Neural cell (in vitro differentiated cells): Measurements from ENCODE around the gene LRRC73. TPM values are rescaled to one million over a fixed set of nuclear protein-coding genes. Genes with fewer than 3 reads are reported as not detected.

Experiments used
- H2AFZ ChIP-seq: fragments of 200-600, 300-800 bp; sonication (generic), shearing (Covaris generic); 2 replicates; pipeline ENCODE4 v1.6.0; 2014; ENCODE audit warnings: low read depth, mild to moderate bottlenecking, antibody characterized with exemption, low read length, moderate library complexity
- H3F3A ChIP-seq: fragments of 200-600 bp; shearing (Covaris generic); 2 replicates; pipeline ENCODE4 v1.6.1; 2016; ENCODE audit warnings: mild to moderate bottlenecking, moderate library complexity, mixed read lengths, antibody characterized with exemption, low read length; ENCODE audit not compliant: insufficient read depth, poor library complexity, severe bottlenecking
- H3K27ac ChIP-seq: fragments of 200-600, 300-800 bp; sonication (generic), shearing (Covaris generic); 2 replicates; pipeline ENCODE4 v1.5.1; 2014; ENCODE audit warnings: mild to moderate bottlenecking, low read length, moderate library complexity
- H3K27me3 ChIP-seq: fragments of 300-800, 200-600 bp; sonication (generic), shearing (Covaris generic); 2 replicates; pipeline ENCODE4 v1.6.0; 2014; ENCODE audit warnings: mild to moderate bottlenecking, low read depth, low read length, moderate library complexity; ENCODE audit not compliant: insufficient read depth
- H3K36me3 ChIP-seq: fragments of 300-800, 200-600 bp; sonication (generic), shearing (Covaris generic); 2 replicates; pipeline ENCODE4 v1.5.1; 2014; ENCODE audit warnings: mild to moderate bottlenecking, antibody characterized with exemption, low read length, moderate library complexity; ENCODE audit not compliant: insufficient read depth
- H3K4me2 ChIP-seq: fragments of 300-800, 200-600 bp; sonication (generic), shearing (Covaris generic); 2 replicates; pipeline ENCODE4 v1.6.0; 2014; ENCODE audit warnings: mild to moderate bottlenecking, low read length
- H3K4me3 ChIP-seq: fragments of 300-800, 200-600 bp; sonication (generic), shearing (Covaris generic); 2 replicates; pipeline ENCODE4 v1.5.1; 2014; ENCODE audit warnings: mild to moderate bottlenecking, low read length, moderate library complexity
- H3K79me2 ChIP-seq: fragments of 200-600 bp; shearing (Covaris generic); replicated peaks from 2 replicates; pipeline ENCODE4 v1.6.0; 2014; ENCODE audit warnings: mild to moderate bottlenecking, low read length, moderate library complexity; ENCODE audit not compliant: insufficient read depth
- H3K9ac ChIP-seq: fragments of 300-800, 200-600 bp; sonication (generic), shearing (Covaris generic); 2 replicates; pipeline ENCODE4 v1.6.1; 2016; ENCODE audit warnings: mild to moderate bottlenecking, low read length, mixed read lengths
- H3K9me2 ChIP-seq: fragments of 200-600 bp; shearing (Covaris generic); 2 replicates; pipeline ENCODE4 v1.6.1; 2016; ENCODE audit warnings: mild to moderate bottlenecking, low read length, mixed read lengths; ENCODE audit not compliant: insufficient read depth
- H3K9me3 ChIP-seq: fragments of 200-600, 300-800 bp; sonication (generic), shearing (Covaris generic); 2 replicates; pipeline ENCODE4 v1.6.1; 2016; ENCODE audit warnings: mild to moderate bottlenecking, mixed run types, low read length, moderate library complexity, mixed read lengths
- H4K20me1 ChIP-seq: fragments of 200-600 bp; shearing (Covaris generic); 2 replicates; pipeline ENCODE4 v1.6.1; 2016; ENCODE audit warnings: mild to moderate bottlenecking, mixed run types; ENCODE audit not compliant: insufficient read depth
- EP300 ChIP-seq: fragments of 450-650 bp; conservative IDR thresholded peaks from 2 replicates; pipeline ENCODE4 v1.6.1; 2014; ENCODE audit warnings: antibody characterized with exemption, mild to moderate bottlenecking, moderate library complexity; ENCODE audit not compliant: poor library complexity, severe bottlenecking
- EZH2 ChIP-seq: fragments of 200-600, 300-800 bp; shearing (Covaris generic), sonication (generic); IDR thresholded peaks from 2 replicates; pipeline ENCODE4 v1.6.1; 2014; ENCODE audit warnings: antibody characterized with exemption, low read length, borderline replicate concordance, mild to moderate bottlenecking; ENCODE audit not compliant: insufficient read depth, poor library complexity, severe bottlenecking
- MXI1 ChIP-seq: fragments of 450-650 bp; conservative IDR thresholded peaks from 2 replicates; pipeline ENCODE4 v1.6.1; 2014; ENCODE audit warnings: antibody characterized with exemption, mild to moderate bottlenecking; ENCODE audit not compliant: poor library complexity, severe bottlenecking
- POLR2AphosphoS5 ChIP-seq: IDR thresholded peaks from 2 replicates; pipeline ENCODE4 v1.6.1; 2012
- RAD21 ChIP-seq: fragments of 450-650 bp; conservative IDR thresholded peaks from 2 replicates; pipeline ENCODE4 v1.6.1; 2014; ENCODE audit warnings: antibody characterized with exemption, mild to moderate bottlenecking, moderate library complexity
- SMC3 ChIP-seq: fragments of 450-650 bp; conservative IDR thresholded peaks from 2 replicates; pipeline ENCODE4 v1.6.1; 2014; ENCODE audit warnings: antibody characterized with exemption, mild to moderate bottlenecking, moderate library complexity; ENCODE audit not compliant: poor library complexity
- TAF1 ChIP-seq: IDR thresholded peaks from 2 replicates; pipeline ENCODE4 v1.6.1; 2012; ENCODE audit warnings: low read depth
- polyA plus RNA-seq: library from polyadenylated mRNA; depleted of rRNA; stranded (reverse); fragments of >200 nt; gene quantifications from 2 replicates; pipeline ENCODE4 v1.2.3, GENCODE V29; 2014
- TF ChIP-seq, protein P1 (sequence below): fragments of 450-650 bp; IDR thresholded peaks from 2 replicates; pipeline ENCODE4 v1.5.1; 2014; ENCODE audit warnings: antibody characterized with exemption, mild to moderate bottlenecking, moderate library complexity; ENCODE audit not compliant: poor library complexity, severe bottlenecking
- TF ChIP-seq, protein P2 (sequence below): IDR thresholded peaks from 2 replicates; pipeline ENCODE4 v1.6.1; 2012; ENCODE audit warnings: borderline replicate concordance

The LRRC73 gene
- polyA plus RNA-seq, 1 donor from 2014 or later, result 4.7 TPM

DNA sequence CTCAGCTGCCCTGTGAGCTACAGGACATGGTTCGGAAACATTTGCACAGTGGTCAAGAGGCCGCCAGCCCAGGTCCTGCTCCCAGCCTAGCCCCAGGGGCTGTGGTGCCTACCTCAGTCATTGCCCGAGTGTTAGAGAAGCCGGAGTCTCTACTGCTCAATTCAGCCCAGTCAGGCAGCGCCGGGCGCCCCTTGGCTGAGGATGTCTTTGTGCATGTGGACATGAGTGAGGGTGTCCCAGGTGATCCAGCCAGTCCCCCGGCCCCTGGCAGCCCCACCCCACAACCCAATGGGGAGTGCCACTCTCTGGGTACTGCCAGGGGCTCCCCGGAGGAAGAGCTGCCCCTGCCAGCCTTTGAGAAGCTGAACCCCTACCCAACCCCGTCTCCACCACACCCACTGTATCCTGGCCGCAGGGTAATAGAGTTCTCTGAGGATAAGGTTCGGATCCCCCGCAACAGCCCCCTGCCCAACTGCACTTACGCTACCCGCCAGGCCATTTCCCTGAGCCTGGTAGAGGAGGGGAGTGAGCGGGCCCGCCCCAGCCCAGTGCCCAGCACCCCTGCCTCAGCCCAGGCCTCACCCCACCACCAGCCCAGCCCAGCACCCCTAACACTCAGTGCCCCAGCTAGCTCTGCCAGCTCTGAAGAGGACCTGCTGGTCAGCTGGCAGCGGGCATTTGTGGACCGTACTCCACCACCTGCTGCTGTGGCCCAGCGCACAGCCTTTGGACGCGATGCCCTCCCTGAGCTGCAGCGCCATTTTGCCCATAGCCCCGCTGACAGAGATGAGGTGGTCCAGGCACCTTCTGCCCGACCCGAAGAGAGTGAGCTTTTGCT, 5.2 kb downstream of the LRRC73 start:
- Histone ChIP-seq H3K27me3 (no peaks in the 10 kb centered on the region), H3K36me3 (no peaks in the 10 kb centered on the region), H3K4me3 (no peak overlapping the region), H3K4me2 (no peak overlapping the region), H3K9me2 (no peaks in the 10 kb centered on the region), H3K9me3 (no peaks in the 10 kb centered on the region), H3K79me2 (no peaks in the 10 kb centered on the region), H3F3A (no peaks in the 10 kb centered on the region), H4K20me1 (no peaks in the 10 kb centered on the region), H3K27ac (no peak overlapping the region), H3K9ac (no peak overlapping the region), H2AFZ (no peak overlapping the region)
- TF ChIP-seq, protein P1, sequence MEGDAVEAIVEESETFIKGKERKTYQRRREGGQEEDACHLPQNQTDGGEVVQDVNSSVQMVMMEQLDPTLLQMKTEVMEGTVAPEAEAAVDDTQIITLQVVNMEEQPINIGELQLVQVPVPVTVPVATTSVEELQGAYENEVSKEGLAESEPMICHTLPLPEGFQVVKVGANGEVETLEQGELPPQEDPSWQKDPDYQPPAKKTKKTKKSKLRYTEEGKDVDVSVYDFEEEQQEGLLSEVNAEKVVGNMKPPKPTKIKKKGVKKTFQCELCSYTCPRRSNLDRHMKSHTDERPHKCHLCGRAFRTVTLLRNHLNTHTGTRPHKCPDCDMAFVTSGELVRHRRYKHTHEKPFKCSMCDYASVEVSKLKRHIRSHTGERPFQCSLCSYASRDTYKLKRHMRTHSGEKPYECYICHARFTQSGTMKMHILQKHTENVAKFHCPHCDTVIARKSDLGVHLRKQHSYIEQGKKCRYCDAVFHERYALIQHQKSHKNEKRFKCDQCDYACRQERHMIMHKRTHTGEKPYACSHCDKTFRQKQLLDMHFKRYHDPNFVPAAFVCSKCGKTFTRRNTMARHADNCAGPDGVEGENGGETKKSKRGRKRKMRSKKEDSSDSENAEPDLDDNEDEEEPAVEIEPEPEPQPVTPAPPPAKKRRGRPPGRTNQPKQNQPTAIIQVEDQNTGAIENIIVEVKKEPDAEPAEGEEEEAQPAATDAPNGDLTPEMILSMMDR, result no peak
- TF ChIP-seq MXI1 (no peak), TAF1 (no peak), POLR2AphosphoS5 (no peak), EZH2 (no peak), SMC3 (no peak), RAD21 (no peak), EP300 (no peak)
- TF ChIP-seq, protein P2, sequence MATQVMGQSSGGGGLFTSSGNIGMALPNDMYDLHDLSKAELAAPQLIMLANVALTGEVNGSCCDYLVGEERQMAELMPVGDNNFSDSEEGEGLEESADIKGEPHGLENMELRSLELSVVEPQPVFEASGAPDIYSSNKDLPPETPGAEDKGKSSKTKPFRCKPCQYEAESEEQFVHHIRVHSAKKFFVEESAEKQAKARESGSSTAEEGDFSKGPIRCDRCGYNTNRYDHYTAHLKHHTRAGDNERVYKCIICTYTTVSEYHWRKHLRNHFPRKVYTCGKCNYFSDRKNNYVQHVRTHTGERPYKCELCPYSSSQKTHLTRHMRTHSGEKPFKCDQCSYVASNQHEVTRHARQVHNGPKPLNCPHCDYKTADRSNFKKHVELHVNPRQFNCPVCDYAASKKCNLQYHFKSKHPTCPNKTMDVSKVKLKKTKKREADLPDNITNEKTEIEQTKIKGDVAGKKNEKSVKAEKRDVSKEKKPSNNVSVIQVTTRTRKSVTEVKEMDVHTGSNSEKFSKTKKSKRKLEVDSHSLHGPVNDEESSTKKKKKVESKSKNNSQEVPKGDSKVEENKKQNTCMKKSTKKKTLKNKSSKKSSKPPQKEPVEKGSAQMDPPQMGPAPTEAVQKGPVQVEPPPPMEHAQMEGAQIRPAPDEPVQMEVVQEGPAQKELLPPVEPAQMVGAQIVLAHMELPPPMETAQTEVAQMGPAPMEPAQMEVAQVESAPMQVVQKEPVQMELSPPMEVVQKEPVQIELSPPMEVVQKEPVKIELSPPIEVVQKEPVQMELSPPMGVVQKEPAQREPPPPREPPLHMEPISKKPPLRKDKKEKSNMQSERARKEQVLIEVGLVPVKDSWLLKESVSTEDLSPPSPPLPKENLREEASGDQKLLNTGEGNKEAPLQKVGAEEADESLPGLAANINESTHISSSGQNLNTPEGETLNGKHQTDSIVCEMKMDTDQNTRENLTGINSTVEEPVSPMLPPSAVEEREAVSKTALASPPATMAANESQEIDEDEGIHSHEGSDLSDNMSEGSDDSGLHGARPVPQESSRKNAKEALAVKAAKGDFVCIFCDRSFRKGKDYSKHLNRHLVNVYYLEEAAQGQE, result no peak

DNA sequence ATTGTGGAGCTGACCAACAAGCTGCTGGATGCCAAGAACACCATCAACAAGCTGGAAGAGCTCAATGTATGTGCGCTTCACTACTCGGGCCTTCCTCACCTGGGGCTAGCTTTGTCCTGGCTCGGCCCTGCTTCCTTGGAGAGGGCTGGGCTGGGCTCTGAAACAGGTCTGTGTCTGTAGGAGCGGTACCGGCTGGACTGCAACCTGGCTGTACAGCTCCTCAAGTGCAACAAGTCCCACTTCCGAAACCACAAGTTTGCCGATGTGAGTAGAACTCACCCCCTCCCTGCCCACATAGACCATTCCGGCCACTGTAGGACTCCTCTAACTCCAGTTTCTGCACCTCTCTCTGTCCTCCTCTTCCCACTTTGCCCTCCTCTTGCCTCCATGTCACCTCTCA, 6.7 kb downstream of the LRRC73 start:
- Histone ChIP-seq H3K27ac (no peak overlapping the region), H4K20me1 (no peaks in the 10 kb centered on the region), H3K27me3 (no peaks in the 10 kb centered on the region), H3K9me3 (no peaks in the 10 kb centered on the region), H3K79me2 (no peaks in the 10 kb centered on the region), H3K9ac (no peak overlapping the region), H3K36me3 (no peaks in the 10 kb centered on the region), H3K9me2 (no peaks in the 10 kb centered on the region), H2AFZ (no peak overlapping the region), H3F3A (no peaks in the 10 kb centered on the region), H3K4me2 (no peak overlapping the region), H3K4me3 (no peak overlapping the region)
- TF ChIP-seq TAF1 (no peak), EP300 (no peak), SMC3 (no peak)
